Hepatocyte (in vitro differentiated cells): ENCODE measurements around the gene ST6GALNAC2. TPM values are rescaled to one million over a fixed set of nuclear protein-coding genes. Genes with fewer than 3 reads are reported as not detected.
A peak's percentile ranks its signal among the peaks of the same experiment; 100 is the strongest.

Experiments used
- DNase-seq: peaks from one replicate; pipeline ENCODE4 v3.0.0-alpha.2; 2016; ENCODE audit warnings: low spot score
- H2AFZ ChIP-seq: fragments of 200-600 bp; sonication (generic); 2 replicates; pipeline ENCODE4 v1.6.0; 2016; ENCODE audit warnings: antibody characterized with exemption, mild to moderate bottlenecking
- H3K27ac ChIP-seq: fragments of 200-600 bp; sonication (generic); 2 replicates; pipeline ENCODE4 v1.5.1; 2016; ENCODE audit warnings: mild to moderate bottlenecking
- H3K27me3 ChIP-seq: fragments of 200-600 bp; sonication (generic); 2 replicates; pipeline ENCODE4 v1.6.1; 2016
- H3K36me3 ChIP-seq: fragments of 200-600 bp; sonication (generic); replicated peaks from 2 replicates; pipeline ENCODE4 v1.5.1; 2016; ENCODE audit warnings: low read depth; ENCODE audit not compliant: insufficient read depth
- H3K4me1 ChIP-seq: fragments of 200-600 bp; sonication (generic); 2 replicates; pipeline ENCODE4 v1.5.1; 2016; ENCODE audit warnings: mild to moderate bottlenecking, moderate library complexity; ENCODE audit not compliant: insufficient read depth
- H3K4me2 ChIP-seq: fragments of 200-600 bp; sonication (generic); 2 replicates; pipeline ENCODE4 v1.6.0; 2016
- H3K4me3 ChIP-seq: fragments of 200-600 bp; sonication (generic); 2 replicates; pipeline ENCODE4 v1.5.1; 2016; ENCODE audit warnings: mild to moderate bottlenecking
- H3K79me2 ChIP-seq: fragments of 200-600 bp; sonication (generic); 2 replicates; pipeline ENCODE4 v1.6.0; 2017; ENCODE audit warnings: mild to moderate bottlenecking
- H3K9me2 ChIP-seq: fragments of 200-600 bp; sonication (generic); replicated peaks from 2 replicates; pipeline ENCODE4 v1.6.0; 2017; ENCODE audit warnings: mild to moderate bottlenecking; ENCODE audit not compliant: insufficient read depth
- H3K9me3 ChIP-seq: fragments of 200-600 bp; sonication (generic); 2 replicates; pipeline ENCODE4 v1.5.1; 2016; ENCODE audit warnings: low read depth, mild to moderate bottlenecking
- H4K20me1 ChIP-seq: fragments of 200-600 bp; sonication (generic); 2 replicates; pipeline ENCODE4 v1.6.0; 2016; ENCODE audit warnings: mild to moderate bottlenecking; ENCODE audit not compliant: insufficient read depth, poor library complexity, severe bottlenecking
- EZH2 ChIP-seq: fragments of 200-600 bp; sonication (generic); IDR thresholded peaks from 2 replicates; pipeline ENCODE4 v1.6.1; 2016; ENCODE audit warnings: antibody characterized with exemption, mild to moderate bottlenecking, borderline replicate concordance
- EZH2phosphoT487 ChIP-seq: fragments of 200-600 bp; sonication (generic); IDR thresholded peaks from one replicate; pipeline ENCODE4 v1.6.1; 2018; ENCODE audit warnings: antibody characterized with exemption, mild to moderate bottlenecking, low read depth, moderate library complexity; ENCODE audit not compliant: unreplicated experiment, severe bottlenecking
- WGBS: methylation state at CpG from one replicate; pipeline ENCODE4 v1.1.6; 2016; ENCODE audit warnings: low lambda C conversion rate; ENCODE audit errors: missing lambda C conversion rate; 5-methylcytosine and 5-hydroxymethylcytosine counted together
- polyA plus RNA-seq: library from polyadenylated mRNA; unstranded; fragments of >200 nt; fragmentation: Nextera tagmentation; extraction: Ambion mirVana; gene quantifications from 2 replicates; pipeline ENCODE4 v1.2.1, GENCODE V29; 2016
- total RNA-seq: library from RNA; depleted of rRNA; stranded (reverse); fragments of >200 nt; gene quantifications from 2 replicates; pipeline ENCODE4 v1.2.3, GENCODE V29; 2014
- TF ChIP-seq, protein P1 (sequence below): fragments of 200-600 bp; sonication (generic); IDR thresholded peaks from 2 replicates; pipeline ENCODE4 v1.5.1; 2016; ENCODE audit warnings: antibody characterized with exemption, mild to moderate bottlenecking; ENCODE audit not compliant: poor library complexity

ST6GALNAC2 gene
- total and polyA plus RNA-seq, 2 experiments from 2014 or later, result 1.4 to 1.8 TPM

DNA sequence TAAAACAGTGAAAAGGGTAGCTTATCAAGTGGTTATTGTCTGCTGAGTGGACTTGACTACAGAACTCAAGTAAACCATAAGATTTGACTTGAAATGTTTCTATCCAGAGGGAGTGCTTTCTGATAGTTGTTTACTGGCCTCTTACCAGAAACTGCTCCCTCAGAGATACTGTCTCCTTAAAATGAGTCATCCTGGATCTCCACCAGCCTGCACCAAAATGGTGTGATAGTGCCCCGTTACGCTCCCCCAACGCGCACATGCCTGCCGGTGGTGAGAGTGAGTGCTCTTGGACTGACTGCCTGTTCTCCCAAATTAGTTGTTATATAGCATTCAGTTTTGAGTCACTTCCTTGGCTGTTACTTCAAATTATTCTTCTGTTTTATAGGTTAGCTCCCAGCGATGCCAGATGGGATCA is 22.9 kb downstream of the ST6GALNAC2 start:
- DNase-seq, result no peak
- H3K27ac ChIP-seq, result no peak overlapping the region
- no peak overlapping the region for H2AFZ ChIP-seq
- no peak overlapping the region for H3K4me2 ChIP-seq
- WGBS, result 62% methylated on average over 6 of the region's 6 CpGs
- H3K9me3 ChIP-seq, result no peaks in the 10 kb centered on the region
- no peak overlapping the region for H3K4me3 ChIP-seq
- peaks cover 52% of the 10 kb centered on the region for H3K79me2 ChIP-seq
- peaks cover 44% of the 10 kb centered on the region for H4K20me1 ChIP-seq
- TF ChIP-seq EZH2phosphoT487 (no peak), EZH2 (no peak)
- TF ChIP-seq, protein P1, sequence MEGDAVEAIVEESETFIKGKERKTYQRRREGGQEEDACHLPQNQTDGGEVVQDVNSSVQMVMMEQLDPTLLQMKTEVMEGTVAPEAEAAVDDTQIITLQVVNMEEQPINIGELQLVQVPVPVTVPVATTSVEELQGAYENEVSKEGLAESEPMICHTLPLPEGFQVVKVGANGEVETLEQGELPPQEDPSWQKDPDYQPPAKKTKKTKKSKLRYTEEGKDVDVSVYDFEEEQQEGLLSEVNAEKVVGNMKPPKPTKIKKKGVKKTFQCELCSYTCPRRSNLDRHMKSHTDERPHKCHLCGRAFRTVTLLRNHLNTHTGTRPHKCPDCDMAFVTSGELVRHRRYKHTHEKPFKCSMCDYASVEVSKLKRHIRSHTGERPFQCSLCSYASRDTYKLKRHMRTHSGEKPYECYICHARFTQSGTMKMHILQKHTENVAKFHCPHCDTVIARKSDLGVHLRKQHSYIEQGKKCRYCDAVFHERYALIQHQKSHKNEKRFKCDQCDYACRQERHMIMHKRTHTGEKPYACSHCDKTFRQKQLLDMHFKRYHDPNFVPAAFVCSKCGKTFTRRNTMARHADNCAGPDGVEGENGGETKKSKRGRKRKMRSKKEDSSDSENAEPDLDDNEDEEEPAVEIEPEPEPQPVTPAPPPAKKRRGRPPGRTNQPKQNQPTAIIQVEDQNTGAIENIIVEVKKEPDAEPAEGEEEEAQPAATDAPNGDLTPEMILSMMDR, result no peak
- no peaks in the 10 kb centered on the region for H3K9me2 ChIP-seq
- no peaks in the 10 kb centered on the region for H3K27me3 ChIP-seq
- no peaks in the 10 kb centered on the region for H3K36me3 ChIP-seq
- H3K4me1 ChIP-seq, result peaks cover 30% of the 10 kb centered on the region

DNA sequence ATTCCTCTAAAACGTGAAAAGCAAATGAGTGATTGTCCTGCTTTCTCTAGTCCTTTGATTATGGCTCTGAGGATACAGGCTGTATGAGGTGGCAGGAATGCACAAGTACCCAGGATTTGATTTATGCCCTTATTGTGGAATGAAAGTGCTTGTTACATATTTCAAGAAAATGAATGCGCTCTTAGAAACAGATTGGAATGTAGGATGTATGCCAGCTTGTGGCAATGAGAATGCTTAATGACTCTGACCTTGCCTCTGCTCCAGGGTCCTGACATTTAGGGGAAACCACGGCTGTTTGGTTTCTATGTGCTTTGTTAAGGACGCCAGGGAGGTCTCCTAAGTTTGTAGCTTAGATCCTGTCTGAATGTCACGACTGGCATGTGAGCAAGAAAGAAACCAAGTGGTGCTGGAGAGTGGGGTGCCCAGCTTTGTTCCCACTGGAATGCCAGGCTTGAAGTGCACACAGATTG is 23.8 kb downstream of the ST6GALNAC2 start:
- Histone ChIP-seq H2AFZ (no peak overlapping the region), H3K27me3 (no peaks in the 10 kb centered on the region), H3K9me2 (no peaks in the 10 kb centered on the region), H3K4me3 (no peak overlapping the region), H3K79me2 (peaks cover 53% of the 10 kb centered on the region), H3K27ac (no peak overlapping the region), H3K4me2 (peak overlapping the region; percentile 77), H3K4me1 (peaks cover 30% of the 10 kb centered on the region), H3K9me3 (no peaks in the 10 kb centered on the region), H3K36me3 (no peaks in the 10 kb centered on the region), H4K20me1 (peaks cover 44% of the 10 kb centered on the region)
- TF ChIP-seq EZH2phosphoT487 (no peak), EZH2 (no peak)
- no peak for DNase-seq
- WGBS, result 83% methylated on average over 5 of the region's 5 CpGs

DNA sequence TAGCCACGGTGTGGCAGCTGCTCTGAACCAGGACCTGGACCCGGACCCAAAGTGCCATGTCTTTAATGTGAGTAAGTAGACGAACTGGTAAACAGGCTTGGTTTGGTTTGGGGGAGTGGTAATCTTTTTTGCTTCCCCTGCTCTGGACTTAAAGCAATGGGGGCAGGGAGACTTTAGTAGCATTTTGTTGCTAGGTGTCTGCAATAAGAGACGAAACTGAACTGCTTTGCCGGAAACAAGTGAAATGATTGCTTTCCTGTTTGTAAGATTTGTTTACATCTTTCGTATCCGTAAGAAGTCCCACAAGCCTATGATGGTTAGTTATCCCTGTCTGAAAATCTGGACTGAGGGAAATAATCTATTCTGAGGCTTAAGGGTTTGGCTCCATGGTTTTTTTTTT is 24.3 kb downstream of the ST6GALNAC2 start:
- Histone ChIP-seq H3K27me3 (no peaks in the 10 kb centered on the region), H3K79me2 (peaks cover 53% of the 10 kb centered on the region), H4K20me1 (peaks cover 44% of the 10 kb centered on the region), H2AFZ (no peak overlapping the region), H3K4me3 (no peak overlapping the region), H3K27ac (peak overlapping the region; percentile 6), H3K4me2 (peak overlapping the region; percentile 77), H3K9me3 (no peaks in the 10 kb centered on the region), H3K4me1 (peaks cover 32% of the 10 kb centered on the region), H3K9me2 (no peaks in the 10 kb centered on the region), H3K36me3 (no peaks in the 10 kb centered on the region)
- DNase-seq, result no peak
- WGBS, result 71% methylated on average over 7 of the region's 7 CpGs
- TF ChIP-seq, protein P1, result no peak
- TF ChIP-seq EZH2, result no peak
- no peak for TF ChIP-seq EZH2phosphoT487

DNA sequence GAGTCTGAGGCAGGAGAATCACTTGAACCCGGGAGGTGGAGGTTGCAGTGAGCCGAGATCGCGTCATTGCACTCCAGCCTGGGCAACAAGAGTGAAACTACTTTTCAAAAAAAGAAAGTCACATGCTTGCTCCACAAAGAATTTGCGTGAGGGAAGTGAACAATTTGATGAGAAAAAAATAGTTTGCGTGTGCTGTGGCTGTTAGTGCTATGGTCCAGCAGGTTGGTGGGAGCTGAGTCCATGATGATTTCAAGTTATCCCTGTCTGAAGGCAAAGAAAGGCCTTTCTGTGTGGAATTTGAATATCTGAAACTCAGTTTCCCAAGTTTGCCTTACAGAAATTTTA is 24.8 kb downstream of the ST6GALNAC2 start:
- Histone ChIP-seq H3K4me2 (peak overlapping the region; percentile 77), H3K27me3 (no peaks in the 10 kb centered on the region), H3K9me3 (no peaks in the 10 kb centered on the region), H3K79me2 (peaks cover 48% of the 10 kb centered on the region), H4K20me1 (peaks cover 41% of the 10 kb centered on the region), H3K4me3 (no peak overlapping the region), H3K36me3 (no peaks in the 10 kb centered on the region), H3K4me1 (peaks cover 32% of the 10 kb centered on the region), H2AFZ (no peak overlapping the region), H3K9me2 (no peaks in the 10 kb centered on the region), H3K27ac (peak overlapping the region; percentile 6)
- WGBS, result 89% methylated on average over 6 of the region's 6 CpGs
- TF ChIP-seq, protein P1, result no peak
- TF ChIP-seq EZH2phosphoT487 (no peak), EZH2 (no peak)
- no peak for DNase-seq
